A673 (cell line): ENCODE data around the gene ZNF221. TPM values are rescaled to one million over a fixed set of nuclear protein-coding genes. Genes with fewer than 3 reads are reported as not detected.

ENCODE experiments used
- BruUV-seq: library from RNA; stranded (reverse); fragments of 400-500 nt; replicated peaks from 2 replicates; lab custom pipeline; 2021; lab: Mats Ljungman, UMichigan
- CTCF ChIA-PET: fragments of 300-600 bp; sonication (Branson Sonifier 250); formaldehyde crosslinking; loops from one replicate; lab custom pipeline; 2022; ENCODE audit warnings: antibody characterized with exemption; lab: Charles Lee
- POLR2A ChIA-PET: fragments of 300-600 bp; sonication (Branson Sonifier 250); formaldehyde crosslinking; loops from one replicate; lab custom pipeline; 2022; ENCODE audit warnings: antibody characterized with exemption; ENCODE audit not compliant: low non-redundant PET; lab: Charles Lee
- DNase-seq: peaks from one replicate; pipeline ENCODE4 v3.0.0-alpha.2; 2015; ENCODE audit warnings: low spot score
- H3K27ac ChIP-seq: fragments of 200-600 bp; sonication (generic); 2 replicates; pipeline ENCODE4 v1.5.1; 2016; ENCODE audit warnings: mixed run types, low read depth, mild to moderate bottlenecking, mixed read lengths, antibody characterized with exemption, low read length; ENCODE audit not compliant: poor library complexity, severe bottlenecking
- H3K27me3 ChIP-seq: fragments of 200-600 bp; sonication (generic); replicated peaks from 2 replicates; pipeline ENCODE4 v1.6.1; 2017; ENCODE audit warnings: mixed run types, low read depth, mild to moderate bottlenecking, mixed read lengths, antibody characterized with exemption, low read length; ENCODE audit not compliant: insufficient read depth, poor library complexity
- H3K36me3 ChIP-seq: fragments of 200-600 bp; sonication (generic); 2 replicates; pipeline ENCODE4 v1.6.1; 2016; ENCODE audit warnings: mixed run types, mild to moderate bottlenecking, mixed read lengths, antibody characterized with exemption, low read length; ENCODE audit not compliant: insufficient read depth, poor library complexity, severe bottlenecking
- H3K4me1 ChIP-seq: fragments of 200-600 bp; sonication (generic); 2 replicates; pipeline ENCODE4 v1.6.1; 2017; ENCODE audit warnings: mixed run types, mild to moderate bottlenecking, mixed read lengths, antibody characterized with exemption, low read length; ENCODE audit not compliant: insufficient read depth, poor library complexity, severe bottlenecking
- H3K4me3 ChIP-seq: fragments of 200-600 bp; sonication (generic); 2 replicates; pipeline ENCODE4 v1.5.1; 2016; ENCODE audit warnings: low read depth, mixed run types, mild to moderate bottlenecking, mixed read lengths, low read length; ENCODE audit not compliant: poor library complexity, severe bottlenecking
- H3K9me3 ChIP-seq: fragments of 200-600 bp; sonication (generic); 2 replicates; pipeline ENCODE4 v1.6.1; 2016; ENCODE audit warnings: mixed run types, low read depth, mild to moderate bottlenecking, mixed read lengths, antibody characterized with exemption, low read length; ENCODE audit not compliant: poor library complexity, severe bottlenecking
- EZH2 ChIP-seq: fragments of 200-600 bp; sonication (generic); IDR thresholded peaks from 2 replicates; pipeline ENCODE4 v1.6.1; 2017; ENCODE audit warnings: borderline replicate concordance, low read depth, mild to moderate bottlenecking, mixed read lengths, antibody characterized with exemption, low read length; ENCODE audit not compliant: poor library complexity, severe bottlenecking
- intact Hi-C: fragments of 100-400 bp; cut with micrococcal nuclease; formaldehyde crosslinking; loops from one replicate; pipeline ENCODE4 v1.10.0; 2022; ENCODE audit not compliant: unreplicated experiment
- total RNA-seq: library from RNA; stranded (reverse); gene quantifications from 2 replicates; pipeline ENCODE4 v1.2.3, GENCODE V29; 2021
- TF ChIP-seq, protein P1 (sequence below): fragments of 300-800, 200-600 bp; sonication (generic); conservative IDR thresholded peaks from 2 replicates; pipeline ENCODE4 v1.5.1; 2017; ENCODE audit warnings: low read depth, mild to moderate bottlenecking, antibody characterized with exemption, low read length, moderate library complexity, mixed read lengths

ZNF221 gene
- total RNA-seq, 1 experiment from 2014 or later: 4.8 TPM

DNA sequence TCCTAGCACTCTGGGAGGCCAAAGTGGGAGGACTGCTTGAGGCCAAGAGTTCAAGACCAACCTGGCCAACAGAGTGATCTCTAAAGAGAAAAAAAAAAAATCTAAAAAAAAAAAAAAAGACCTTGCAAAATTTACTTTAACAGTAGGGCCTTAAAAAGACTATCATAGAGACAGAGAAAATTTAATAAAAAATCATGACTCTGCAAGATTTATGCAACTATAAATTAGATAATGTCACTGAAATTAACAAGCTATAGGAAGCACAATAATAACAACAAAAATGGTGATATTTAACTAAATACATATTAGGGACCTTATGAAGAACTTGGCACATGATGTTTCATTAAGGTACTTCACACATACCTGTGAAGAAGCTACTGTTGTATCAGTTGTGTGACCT, 27.2 kb upstream of the ZNF221 start:
- Histone ChIP-seq H3K4me3 (no peak overlapping the region), H3K36me3 (peaks cover 66% of the 10 kb centered on the region), H3K27me3 (no peaks in the 10 kb centered on the region), H3K27ac (no peak overlapping the region), H3K9me3 (no peaks in the 10 kb centered on the region), H3K4me1 (no peaks in the 10 kb centered on the region)
- no peak for TF ChIP-seq EZH2
- TF ChIP-seq, protein P1, sequence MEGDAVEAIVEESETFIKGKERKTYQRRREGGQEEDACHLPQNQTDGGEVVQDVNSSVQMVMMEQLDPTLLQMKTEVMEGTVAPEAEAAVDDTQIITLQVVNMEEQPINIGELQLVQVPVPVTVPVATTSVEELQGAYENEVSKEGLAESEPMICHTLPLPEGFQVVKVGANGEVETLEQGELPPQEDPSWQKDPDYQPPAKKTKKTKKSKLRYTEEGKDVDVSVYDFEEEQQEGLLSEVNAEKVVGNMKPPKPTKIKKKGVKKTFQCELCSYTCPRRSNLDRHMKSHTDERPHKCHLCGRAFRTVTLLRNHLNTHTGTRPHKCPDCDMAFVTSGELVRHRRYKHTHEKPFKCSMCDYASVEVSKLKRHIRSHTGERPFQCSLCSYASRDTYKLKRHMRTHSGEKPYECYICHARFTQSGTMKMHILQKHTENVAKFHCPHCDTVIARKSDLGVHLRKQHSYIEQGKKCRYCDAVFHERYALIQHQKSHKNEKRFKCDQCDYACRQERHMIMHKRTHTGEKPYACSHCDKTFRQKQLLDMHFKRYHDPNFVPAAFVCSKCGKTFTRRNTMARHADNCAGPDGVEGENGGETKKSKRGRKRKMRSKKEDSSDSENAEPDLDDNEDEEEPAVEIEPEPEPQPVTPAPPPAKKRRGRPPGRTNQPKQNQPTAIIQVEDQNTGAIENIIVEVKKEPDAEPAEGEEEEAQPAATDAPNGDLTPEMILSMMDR: no peak
- no TSS peak for BruUV-seq
- intact Hi-C loops: no loop called here
- ChIA-PET POLR2A (interaction anchor here (0.8 kb wide), 1 partner anchor 114 kb away, joined by 8 read pairs; no protein-coding TSS in a partner anchor), CTCF (no interaction called here)
- no peak for DNase-seq

DNA sequence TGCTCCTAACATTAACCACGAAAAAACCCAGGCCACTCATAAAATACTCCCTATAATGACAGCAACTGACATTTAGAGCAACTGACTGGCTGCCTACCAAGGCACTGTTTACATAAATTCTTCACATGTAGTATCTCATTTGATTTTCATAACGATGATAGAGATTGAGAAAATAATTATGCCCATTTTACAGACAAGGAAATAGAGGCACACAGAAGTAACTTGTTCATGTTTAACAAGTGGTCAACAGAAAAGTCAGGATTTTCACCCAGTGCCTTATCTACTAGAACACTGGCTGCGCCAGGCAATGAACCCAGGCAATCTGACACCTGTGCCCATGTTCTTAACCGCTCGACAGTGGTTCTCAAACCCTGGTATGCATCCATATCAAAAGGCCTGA, 22.2 kb upstream of the ZNF221 start:
- no peak for DNase-seq
- H3K4me1 ChIP-seq: peaks cover 2% of the 10 kb centered on the region
- intact Hi-C loops: no loop called here
- ChIA-PET POLR2A (no interaction called here), CTCF (no interaction called here)
- H3K27ac ChIP-seq: no peak overlapping the region
- peaks cover 54% of the 10 kb centered on the region for H3K36me3 ChIP-seq
- TF ChIP-seq EZH2: no peak
- TF ChIP-seq, protein P1: no peak
- H3K9me3 ChIP-seq: no peaks in the 10 kb centered on the region
- no peaks in the 10 kb centered on the region for H3K27me3 ChIP-seq
- no TSS peak for BruUV-seq
- H3K4me3 ChIP-seq: no peak overlapping the region

DNA sequence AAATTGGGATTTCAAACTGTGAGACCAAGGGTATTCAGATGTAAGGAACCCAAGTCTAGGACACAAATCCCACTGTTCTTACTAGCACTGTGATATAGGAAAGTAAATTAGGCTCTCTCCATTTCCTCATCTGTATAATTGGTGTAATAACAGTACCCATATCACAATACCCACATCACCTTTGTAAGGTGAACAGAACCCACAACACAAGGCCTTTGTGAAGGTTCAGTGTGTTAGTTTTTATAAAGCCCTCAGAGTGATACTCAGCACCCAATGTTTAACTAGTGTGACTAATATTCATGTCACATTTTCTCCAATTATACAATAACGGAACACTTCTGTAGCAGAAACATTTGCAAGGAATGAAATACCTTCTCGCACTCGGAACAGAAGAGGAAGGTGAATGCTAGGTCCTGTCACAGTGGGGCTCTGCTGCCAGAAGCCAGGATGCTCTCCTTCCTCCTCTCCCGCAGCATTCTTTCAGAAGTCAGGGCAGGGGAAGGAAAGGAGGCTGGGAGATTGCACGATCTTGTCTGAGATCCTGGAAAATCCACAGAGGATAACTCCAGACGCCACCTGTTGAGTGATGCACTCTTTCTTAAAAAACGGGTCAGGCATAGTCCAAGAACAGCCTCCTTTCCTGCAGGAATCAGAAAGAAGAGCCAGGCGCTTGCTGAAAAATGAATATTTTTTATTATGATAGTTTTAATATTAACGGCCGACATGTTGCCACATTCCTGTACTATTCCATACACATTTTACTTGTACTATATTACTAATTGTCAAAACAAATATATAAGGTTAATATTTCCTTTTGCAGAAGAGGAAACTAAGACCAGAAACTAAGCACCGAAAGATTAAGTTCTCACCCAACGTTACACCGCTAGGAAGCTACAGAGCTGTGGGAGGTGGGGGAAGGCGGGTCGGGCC, 16.7 kb upstream of the ZNF221 start:
- Histone ChIP-seq H3K27me3 (no peaks in the 10 kb centered on the region), H3K4me3 (peak overlapping the region; percentile 74), H3K36me3 (peaks cover 27% of the 10 kb centered on the region), H3K9me3 (peaks cover 8% of the 10 kb centered on the region), H3K27ac (peak overlapping the region; percentile 81), H3K4me1 (peaks cover 5% of the 10 kb centered on the region)
- POLR2A ChIA-PET: interaction anchor here (1.0 kb wide), 1 partner anchor 30 kb away, joined by 4 read pairs; no protein-coding TSS in a partner anchor
- intact Hi-C loops: no loop called here
- DNase-seq: peak; percentile 6
- BruUV-seq: TSS peak; percentile 66
- no peak for TF ChIP-seq EZH2
- TF ChIP-seq, protein P1: no peak
- CTCF ChIA-PET: interaction anchor here (0.6 kb wide), 1 partner anchor 125 kb away, joined by 3 read pairs; no protein-coding TSS in a partner anchor
